Suprapubic skin (tissue), 4 donors: Measurements from ENCODE around the gene IQSEC2. TPM values are rescaled to one million over a fixed set of nuclear protein-coding genes. Genes with fewer than 3 reads are reported as not detected.

Experiments
- DNase-seq, 2 donors: peaks; one replicate each; pipeline ENCODE4 v3.0.0-alpha.2; 2019; ENCODE audit warnings: low spot score in 2 of 2
- H3K27ac ChIP-seq: fragments of 200-600 bp; sonication (generic); one replicate; pipeline ENCODE4 v1.5.1; 2019
- H3K27me3 ChIP-seq: fragments of 200-600 bp; sonication (generic); one replicate; pipeline ENCODE4 v1.5.1; 2019
- H3K36me3 ChIP-seq: fragments of 200-600 bp; sonication (generic); one replicate; pipeline ENCODE4 v1.5.1; 2019
- H3K4me1 ChIP-seq: fragments of 200-600 bp; sonication (generic); one replicate; pipeline ENCODE4 v1.5.1; 2019
- H3K4me3 ChIP-seq: fragments of 200-600 bp; sonication (generic); one replicate; pipeline ENCODE4 v1.5.1; 2019; ENCODE audit warnings: mild to moderate bottlenecking
- H3K9me3 ChIP-seq: fragments of 200-600 bp; sonication (generic); one replicate; pipeline ENCODE4 v1.5.1; 2019
- CTCF ChIP-seq, 2 donors: fragments of 200-600 bp in 1 of 2; fragments of 450-650 bp in 1 of 2; sonication (generic) in 1 of 2; IDR thresholded peaks; one replicate each; pipeline ENCODE4 v1.5.1; 2016 to 2019; ENCODE audit warnings: antibody characterized with exemption in 2 of 2, mild to moderate bottlenecking in 1 of 2, moderate library complexity in 1 of 2
- EP300 ChIP-seq: sonication (generic); formaldehyde crosslinking; IDR thresholded peaks from one replicate; pipeline ENCODE4 v1.6.1; 2017; ENCODE audit warnings: antibody characterized with exemption
- POLR2A ChIP-seq, 2 donors: fragments of 450-650 bp; IDR thresholded peaks; one replicate each; pipeline ENCODE4 v1.6.1; 2017; ENCODE audit warnings: antibody characterized with exemption in 2 of 2, mild to moderate bottlenecking in 2 of 2, moderate library complexity in 2 of 2
- POLR2AphosphoS5 ChIP-seq, 3 donors: sonication (generic); formaldehyde crosslinking; IDR thresholded peaks; one replicate each; pipeline ENCODE4 v1.6.1; 2017; ENCODE audit warnings: antibody characterized with exemption in 3 of 3
- WGBS: methylation state at CpG from one replicate; pipeline ENCODE4 v1.1.5; 2018; 5-methylcytosine and 5-hydroxymethylcytosine counted together
- total RNA-seq, 4 donors: library from RNA; depleted of rRNA; stranded (reverse); fragments of >200 nt; gene quantifications; one replicate each; pipeline ENCODE4 v1.1.0, GENCODE V29; 2016

The IQSEC2 gene
- total RNA-seq, 4 donors from 2014 or later: 24.4 to 42.1 (median 28.9) TPM

GRCh38 chrX:53318766-53319353 is 37.5 kb upstream of the IQSEC2 start:
- H3K4me3 ChIP-seq: peak overlapping the region; percentile 70
- H3K27ac ChIP-seq: no peak overlapping the region
- H3K4me1 ChIP-seq: peaks cover 23% of the 10 kb centered on the region
- no peaks in the 10 kb centered on the region for H3K27me3 ChIP-seq
- no peaks in the 10 kb centered on the region for H3K9me3 ChIP-seq
- no peaks in the 10 kb centered on the region for H3K36me3 ChIP-seq
- no peak for DNase-seq
- 52% methylated on average over 6 of the region's 10 CpGs for WGBS
- no peak for TF ChIP-seq EP300
- TF ChIP-seq POLR2AphosphoS5 (IDR thresholded peaks at IDR 0.05): no peak
- TF ChIP-seq CTCF (IDR thresholded peaks at IDR 0.05): no peak
- TF ChIP-seq POLR2A (IDR thresholded peaks at IDR 0.05): no peak

- 9% methylated on average over 10 of the region's 10 CpGs for WGBS
- TF ChIP-seq CTCF (IDR thresholded peaks at IDR 0.05) (peak; percentile 38 to 78), POLR2AphosphoS5 (IDR thresholded peaks at IDR 0.05) (no peak), EP300 (no peak), POLR2A (IDR thresholded peaks at IDR 0.05) (no peak)
- Histone ChIP-seq H3K9me3 (no peaks in the 10 kb centered on the region), H3K36me3 (no peaks in the 10 kb centered on the region), H3K4me3 (no peak overlapping the region), H3K27ac (no peak overlapping the region), H3K27me3 (no peaks in the 10 kb centered on the region), H3K4me1 (peaks cover 23% of the 10 kb centered on the region)
- DNase-seq: peak in 1 of 2 donors; percentile 81
Observed at GRCh38 chrX:53317365-53318069, 36.1 kb upstream of the IQSEC2 start.

- H3K9me3 ChIP-seq: no peaks in the 10 kb centered on the region
- H3K27ac ChIP-seq: no peak overlapping the region
- H3K36me3 ChIP-seq: no peaks in the 10 kb centered on the region
- TF ChIP-seq POLR2AphosphoS5 (IDR thresholded peaks at IDR 0.05) (no peak), EP300 (no peak), CTCF (IDR thresholded peaks at IDR 0.05) (no peak), POLR2A (IDR thresholded peaks at IDR 0.05) (no peak)
- no peaks in the 10 kb centered on the region for H3K27me3 ChIP-seq
- DNase-seq: no peak
- H3K4me1 ChIP-seq: peaks cover 23% of the 10 kb centered on the region
- no peak overlapping the region for H3K4me3 ChIP-seq
- WGBS: 42% methylated on average over 6 of the region's 6 CpGs
Observed at GRCh38 chrX:53316860-53317237, 35.5 kb upstream of the IQSEC2 start.

- no peaks in the 10 kb centered on the region for H3K36me3 ChIP-seq
- no peak overlapping the region for H3K27ac ChIP-seq
- no peak for DNase-seq
- no peaks in the 10 kb centered on the region for H3K27me3 ChIP-seq
- H3K4me3 ChIP-seq: no peak overlapping the region
- H3K9me3 ChIP-seq: no peaks in the 10 kb centered on the region
- TF ChIP-seq EP300: no peak
- no peak for TF ChIP-seq CTCF (IDR thresholded peaks at IDR 0.05)
- no peak for TF ChIP-seq POLR2A (IDR thresholded peaks at IDR 0.05)
- TF ChIP-seq POLR2AphosphoS5 (IDR thresholded peaks at IDR 0.05): no peak
- H3K4me1 ChIP-seq: peaks cover 23% of the 10 kb centered on the region
- WGBS: 76% methylated on average over 8 of the region's 15 CpGs
Observed at GRCh38 chrX:53316111-53316859, 34.9 kb upstream of the IQSEC2 start.

GRCh38 chrX:53313728-53314105 is 32.3 kb upstream of the IQSEC2 start:
- Histone ChIP-seq H3K27ac (no peak overlapping the region), H3K36me3 (no peaks in the 10 kb centered on the region), H3K27me3 (no peaks in the 10 kb centered on the region), H3K9me3 (no peaks in the 10 kb centered on the region), H3K4me3 (no peak overlapping the region), H3K4me1 (peaks cover 6% of the 10 kb centered on the region)
- 65% methylated on average over 5 of the region's 5 CpGs for WGBS
- TF ChIP-seq POLR2AphosphoS5 (IDR thresholded peaks at IDR 0.05): no peak
- TF ChIP-seq CTCF (IDR thresholded peaks at IDR 0.05): no peak
- TF ChIP-seq EP300: no peak
- TF ChIP-seq POLR2A (IDR thresholded peaks at IDR 0.05): no peak
- DNase-seq: no peak
